HG03575 (cell line): ENCODE measurements around the gene RAB44.
"Not testable (repeated sequence)": the region's sequence is repeated elsewhere in the genome, so short reads cannot be mapped to it uniquely, and the experiment has no call there.

Experiments
- ATAC-seq: cut with Tn5 transposase; IDR thresholded peaks from one replicate; pipeline ENCODE4 v1.9.1; 2021; ENCODE audit not compliant: unreplicated experiment, insufficient number of reproducible peaks, low FRiP score; ENCODE audit errors: extremely low read depth

Gene RAB44

DNA sequence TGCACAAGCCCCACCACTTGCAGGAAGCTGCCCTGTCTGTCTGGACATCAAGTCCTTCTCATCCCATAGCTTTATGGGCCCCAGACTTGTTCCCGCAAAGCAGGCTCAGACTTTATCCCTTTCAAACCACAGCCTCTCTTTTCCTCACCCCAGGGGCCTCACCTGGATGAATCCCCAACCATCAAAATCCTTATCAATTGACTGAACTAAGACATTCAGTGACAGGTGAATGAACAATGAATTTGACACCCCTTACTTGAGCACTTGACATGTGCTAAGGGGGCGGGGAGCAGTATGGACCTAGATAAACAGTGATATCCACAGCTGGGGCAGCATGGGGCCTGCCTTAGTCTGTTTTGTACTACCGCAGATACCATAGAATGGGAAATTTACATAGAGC, 5.0 kb downstream of the RAB44 start:
- no peak for ATAC-seq

DNA sequence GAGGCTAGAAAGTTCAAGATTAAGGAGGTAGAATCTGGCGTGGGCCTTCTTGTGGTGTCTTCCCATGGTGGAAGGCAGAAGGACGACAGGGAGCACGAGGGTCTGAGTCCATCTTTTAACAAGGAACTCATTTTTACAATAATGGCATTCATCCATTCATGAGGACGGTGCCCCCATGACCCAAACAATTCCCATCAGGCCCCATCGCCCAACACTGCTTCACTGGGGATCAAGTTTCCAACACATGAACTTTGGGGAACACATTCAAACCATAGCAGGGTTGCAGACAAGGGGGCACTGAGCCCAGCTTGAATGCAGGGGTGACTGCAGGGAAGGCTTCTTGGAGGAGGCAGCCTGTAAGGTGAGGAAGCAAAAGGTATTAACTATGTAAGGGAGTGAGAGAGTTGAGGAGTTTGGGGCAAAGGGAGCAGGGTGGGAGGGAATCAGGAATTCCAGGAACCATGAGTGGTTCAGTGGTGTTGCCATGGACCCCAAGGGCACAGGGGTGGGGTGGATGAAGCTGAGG, 5.5 kb downstream of the RAB44 start:
- no peak for ATAC-seq

DNA sequence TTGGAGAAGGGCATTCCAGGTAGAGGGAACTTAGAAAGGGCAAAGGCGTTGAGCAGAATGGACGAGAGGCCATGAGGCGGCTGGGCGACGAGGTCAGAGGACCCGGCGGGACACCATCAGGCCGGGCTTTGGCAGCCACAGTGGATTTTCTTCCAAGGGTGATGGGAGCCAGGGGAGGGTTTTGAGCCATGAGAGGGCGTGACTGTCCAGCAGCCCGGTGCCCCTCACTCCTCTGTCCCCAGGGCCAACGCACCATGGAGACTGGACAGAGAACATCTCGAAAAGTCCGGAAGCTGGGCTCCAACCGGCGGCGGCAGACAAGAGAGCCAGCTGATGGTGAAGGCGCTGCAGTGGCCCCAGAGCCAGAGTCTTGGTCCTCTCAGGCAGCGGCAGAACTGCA, 6.4 kb downstream of the RAB44 start:
- ATAC-seq = no peak

DNA sequence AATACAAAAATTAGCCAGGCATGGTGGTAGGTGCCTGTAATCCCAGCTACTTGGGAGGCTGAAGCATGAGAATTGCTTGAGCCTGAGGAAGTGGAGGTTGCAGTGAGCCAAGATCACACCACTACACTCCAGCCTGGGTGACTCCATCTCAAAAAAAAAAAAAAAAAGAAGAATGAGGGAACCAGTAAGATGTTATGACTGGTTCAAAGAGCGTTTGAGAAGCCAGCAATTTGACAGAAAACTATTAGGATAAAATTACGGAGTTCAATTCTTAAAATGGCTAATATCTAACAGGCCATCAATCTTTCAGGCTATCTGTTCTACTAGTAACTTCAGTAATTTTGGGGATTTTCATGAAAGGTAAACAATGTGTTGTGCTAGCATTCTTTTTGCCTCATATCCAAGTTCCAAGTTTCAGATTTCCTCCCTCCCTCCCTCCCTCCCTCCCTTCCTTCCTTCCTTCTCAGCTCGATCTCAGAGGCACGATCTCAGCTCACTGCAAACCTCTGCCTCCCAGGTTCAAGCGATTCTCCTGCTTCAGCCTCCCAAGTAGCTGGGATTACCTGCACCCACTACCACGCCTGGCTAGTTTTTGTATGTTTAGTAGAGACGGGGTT, 7.4 kb downstream of the RAB44 start:
- ATAC-seq = not testable (repeated sequence)

DNA sequence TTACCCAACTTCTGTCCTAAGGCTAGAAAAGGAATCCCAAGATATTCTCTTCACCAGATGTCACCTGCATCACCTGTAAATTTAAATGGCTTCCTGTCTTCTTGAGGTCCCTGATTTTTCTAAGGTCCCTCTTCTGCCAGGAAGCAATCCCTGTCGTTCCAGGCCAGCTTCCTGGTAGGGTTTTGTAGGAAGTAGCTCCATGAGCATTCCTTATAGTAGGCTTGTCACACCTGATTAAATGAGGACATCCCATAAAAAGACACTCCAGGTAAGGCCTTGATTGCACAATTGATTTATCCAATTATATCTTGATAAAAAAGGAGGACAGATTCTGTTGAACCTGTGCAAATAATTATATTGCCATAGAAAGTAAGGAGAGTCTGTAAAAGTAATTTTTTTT, 8.7 kb downstream of the RAB44 start:
- no peak for ATAC-seq

DNA sequence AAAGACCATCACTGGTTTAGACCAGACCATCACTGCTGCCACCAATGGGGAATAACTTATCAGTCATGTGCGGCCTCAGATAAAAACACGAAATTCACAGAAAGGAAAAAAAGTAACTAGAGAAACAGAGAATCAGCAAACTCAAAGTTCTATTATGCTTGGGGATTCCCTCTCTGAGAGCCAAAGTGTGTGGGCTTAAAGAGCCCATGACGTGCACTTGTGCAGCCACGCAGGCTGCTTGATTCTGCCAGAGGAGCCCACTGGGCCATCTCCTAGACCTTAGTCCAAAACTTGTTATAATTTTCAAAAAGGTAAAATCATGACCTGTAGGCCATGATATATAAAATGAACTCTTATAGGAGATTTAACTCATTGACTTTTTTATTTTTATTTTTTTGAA, 15.2 kb downstream of the RAB44 start:
- no peak for ATAC-seq

DNA sequence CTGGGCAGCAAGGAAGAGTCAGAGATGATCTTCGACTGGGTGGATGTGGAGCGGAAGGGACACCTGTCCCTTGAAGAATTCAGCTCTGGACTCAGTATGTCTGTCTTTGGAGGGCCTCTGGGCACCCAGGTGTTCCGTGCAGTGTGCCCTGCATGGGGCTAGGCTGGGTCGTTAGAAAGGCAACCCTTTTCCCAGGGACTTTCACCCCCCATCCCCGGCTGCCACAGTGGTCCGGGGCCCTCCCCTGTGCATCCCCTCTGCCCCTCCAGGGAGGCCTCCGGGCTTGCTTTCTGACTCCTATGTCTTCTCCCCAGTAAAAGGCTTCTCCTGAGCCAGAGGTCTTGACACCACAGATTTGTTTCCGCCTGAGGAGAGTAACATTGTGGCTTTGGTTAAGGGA, 16.2 kb downstream of the RAB44 start:
- no peak for ATAC-seq

DNA sequence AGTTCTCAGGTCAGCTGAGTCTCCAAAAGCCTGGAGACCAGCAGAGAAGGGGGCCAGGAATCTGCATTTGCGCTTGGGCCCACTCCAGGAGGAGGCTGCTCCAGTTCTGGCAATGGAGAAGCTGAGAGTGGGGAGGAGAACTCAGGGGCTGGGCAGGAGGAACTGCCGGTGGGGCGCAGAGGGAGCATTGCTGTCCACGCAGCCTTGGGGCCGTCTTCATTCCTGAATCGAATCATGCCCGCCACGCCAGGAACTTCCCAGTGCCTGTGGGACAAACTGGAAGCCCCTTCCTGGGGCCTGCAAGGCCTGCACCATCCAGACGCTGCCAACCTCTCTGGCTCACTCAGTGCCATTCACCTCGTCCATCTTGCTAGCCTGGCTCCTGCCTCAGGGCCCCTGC, 16.9 kb downstream of the RAB44 start:
- ATAC-seq = no peak

DNA sequence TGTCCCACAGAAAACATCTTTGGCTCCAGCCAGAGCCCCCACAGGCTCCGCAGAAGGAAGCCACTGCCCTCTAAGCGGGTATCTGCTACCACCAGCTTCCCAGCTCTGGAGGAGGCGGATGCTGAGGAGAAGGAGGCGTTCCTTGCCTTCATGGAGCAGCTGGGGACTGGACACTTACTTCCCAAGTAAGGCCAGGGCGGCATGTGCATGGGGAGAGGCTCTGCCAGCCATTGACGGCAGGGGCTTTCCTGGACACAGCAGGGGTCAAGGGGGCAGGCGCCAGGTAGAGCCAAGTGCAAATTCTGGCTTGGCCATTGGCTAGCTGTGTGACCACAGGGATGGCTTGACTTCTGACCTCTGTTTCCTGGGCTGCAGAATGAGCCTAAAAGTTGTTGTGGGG, 17.8 kb downstream of the RAB44 start:
- ATAC-seq = no peak

DNA sequence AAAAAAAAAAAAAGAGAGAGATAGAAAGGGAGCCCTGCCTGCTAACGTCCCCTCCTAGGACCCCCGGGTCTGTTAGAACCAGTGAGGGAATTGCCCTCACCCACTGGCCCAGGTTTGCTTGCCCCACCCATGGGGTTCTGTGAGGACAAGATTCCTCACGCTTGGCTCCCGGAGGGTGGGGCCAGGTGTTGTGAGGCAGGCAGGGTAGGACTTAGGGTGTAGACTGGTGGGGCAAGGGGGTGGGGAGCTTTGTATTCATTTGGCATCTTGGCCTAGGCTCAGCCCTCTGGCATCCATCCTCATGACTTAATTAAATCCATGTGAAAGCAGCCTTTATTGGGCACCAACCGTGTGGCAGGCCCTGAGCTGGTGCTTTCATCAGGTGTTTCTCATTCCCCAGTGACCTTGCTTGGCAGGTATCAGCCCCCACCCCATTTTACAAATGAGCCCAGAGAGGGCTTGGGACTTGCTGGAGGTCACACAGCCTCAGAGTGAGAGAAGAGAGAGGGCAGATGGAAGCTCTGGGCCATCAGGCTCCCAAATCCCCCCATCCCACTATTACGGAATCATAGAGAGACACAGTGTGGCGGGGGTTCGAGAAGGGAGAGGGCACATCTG, 19.0 kb downstream of the RAB44 start:
- no peak for ATAC-seq

DNA sequence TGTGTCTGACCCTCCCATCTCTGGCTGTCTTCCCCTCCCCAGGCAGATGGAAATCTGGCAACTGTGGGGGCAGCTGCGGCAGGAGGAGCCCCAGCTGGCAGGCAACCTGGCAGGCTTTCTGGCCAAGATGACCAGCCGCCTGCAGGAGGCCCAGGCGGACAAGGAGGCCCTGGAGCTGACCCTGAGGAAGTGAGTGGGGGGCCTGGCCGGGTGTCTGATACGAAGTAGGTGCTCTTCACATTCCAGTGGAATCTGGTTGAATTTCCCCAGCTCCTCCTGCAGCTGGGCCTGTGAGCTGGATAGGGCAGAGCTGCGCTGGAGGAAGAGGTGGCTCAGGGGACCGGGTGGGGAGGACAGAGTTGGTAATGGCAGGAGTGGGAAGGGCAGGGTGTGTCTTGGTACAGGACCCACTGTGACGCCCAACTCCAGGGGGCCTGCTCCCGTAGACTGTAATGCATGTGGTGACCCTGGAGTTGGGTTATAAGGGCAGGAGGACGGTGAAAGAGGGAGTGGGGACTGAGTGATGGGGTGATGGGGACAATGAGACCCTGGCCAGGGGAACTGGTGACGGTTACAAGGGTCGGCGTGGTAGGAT, 19.7 kb downstream of the RAB44 start:
- no peak for ATAC-seq

DNA sequence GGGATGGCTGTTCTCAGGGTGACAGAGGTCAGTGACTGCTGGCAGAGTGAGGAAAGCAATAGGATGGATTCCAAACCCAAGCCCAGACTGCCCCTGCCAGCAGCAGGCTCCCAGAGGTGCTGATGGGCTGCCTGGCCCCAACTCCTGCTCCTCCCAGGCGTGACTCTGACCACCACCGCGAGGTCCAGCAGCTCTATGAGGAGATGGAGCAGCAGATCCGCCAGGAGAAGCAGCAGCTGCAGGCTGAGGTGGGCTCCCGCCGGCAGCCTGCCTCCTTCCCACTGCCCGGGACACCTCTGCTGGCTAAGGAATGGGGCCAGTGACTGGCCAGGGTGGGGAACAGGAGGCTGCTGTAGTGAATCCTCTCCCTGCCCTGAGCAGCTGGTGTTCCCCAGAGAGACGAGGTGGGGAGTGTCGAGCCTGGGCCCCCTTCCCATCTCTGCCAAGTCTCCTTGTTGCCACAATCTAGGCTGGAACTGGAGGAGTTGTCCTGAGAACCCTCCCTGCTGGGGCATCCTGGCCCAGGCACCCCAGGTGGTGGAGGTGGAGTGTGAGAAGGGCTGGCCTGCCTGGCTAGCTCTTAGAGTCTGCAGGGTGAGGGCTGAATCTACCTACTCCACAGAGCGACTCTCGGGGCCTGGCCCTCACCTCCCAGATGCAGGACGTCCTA, 20.4 kb downstream of the RAB44 start:
- ATAC-seq = no peak

DNA sequence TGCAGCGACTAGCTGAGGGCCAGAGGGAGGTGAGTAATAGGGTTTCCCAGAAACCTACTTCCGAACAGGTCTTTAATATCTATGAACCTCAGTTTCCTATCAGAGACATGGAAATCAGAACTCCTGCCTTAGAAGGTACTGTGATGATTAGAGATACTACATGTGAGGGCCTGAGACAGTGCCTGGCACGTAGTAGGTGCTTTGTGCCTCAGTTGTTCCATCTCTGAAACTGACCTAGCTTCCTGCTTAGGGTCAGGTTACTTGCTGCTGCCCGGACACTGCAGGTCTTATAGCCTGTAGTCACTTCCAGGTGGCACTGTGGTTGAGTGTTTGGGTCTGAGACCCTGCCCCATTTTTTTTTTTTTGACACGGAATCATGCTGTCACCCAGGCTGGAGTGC, 20.9 kb downstream of the RAB44 start:
- ATAC-seq = no peak

DNA sequence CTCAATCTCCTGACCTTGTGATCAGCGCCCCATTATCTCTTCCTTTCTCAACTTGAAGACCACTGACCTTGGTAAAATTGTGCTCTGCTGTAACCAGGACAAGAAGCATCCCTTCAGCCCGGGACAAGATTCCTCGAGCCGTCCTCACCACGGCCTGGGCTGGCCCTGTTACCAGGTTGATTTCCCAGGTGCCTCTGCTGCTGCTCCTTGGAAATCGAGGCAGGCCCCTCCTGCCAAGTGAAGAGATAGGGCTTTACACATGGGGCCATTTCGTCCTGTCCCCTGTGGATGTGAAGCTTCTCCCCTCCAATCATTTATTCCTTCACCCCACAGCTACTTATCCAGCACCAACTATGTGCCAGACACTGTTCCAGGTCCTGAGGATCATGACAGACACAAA, 21.5 kb downstream of the RAB44 start:
- ATAC-seq = no peak

DNA sequence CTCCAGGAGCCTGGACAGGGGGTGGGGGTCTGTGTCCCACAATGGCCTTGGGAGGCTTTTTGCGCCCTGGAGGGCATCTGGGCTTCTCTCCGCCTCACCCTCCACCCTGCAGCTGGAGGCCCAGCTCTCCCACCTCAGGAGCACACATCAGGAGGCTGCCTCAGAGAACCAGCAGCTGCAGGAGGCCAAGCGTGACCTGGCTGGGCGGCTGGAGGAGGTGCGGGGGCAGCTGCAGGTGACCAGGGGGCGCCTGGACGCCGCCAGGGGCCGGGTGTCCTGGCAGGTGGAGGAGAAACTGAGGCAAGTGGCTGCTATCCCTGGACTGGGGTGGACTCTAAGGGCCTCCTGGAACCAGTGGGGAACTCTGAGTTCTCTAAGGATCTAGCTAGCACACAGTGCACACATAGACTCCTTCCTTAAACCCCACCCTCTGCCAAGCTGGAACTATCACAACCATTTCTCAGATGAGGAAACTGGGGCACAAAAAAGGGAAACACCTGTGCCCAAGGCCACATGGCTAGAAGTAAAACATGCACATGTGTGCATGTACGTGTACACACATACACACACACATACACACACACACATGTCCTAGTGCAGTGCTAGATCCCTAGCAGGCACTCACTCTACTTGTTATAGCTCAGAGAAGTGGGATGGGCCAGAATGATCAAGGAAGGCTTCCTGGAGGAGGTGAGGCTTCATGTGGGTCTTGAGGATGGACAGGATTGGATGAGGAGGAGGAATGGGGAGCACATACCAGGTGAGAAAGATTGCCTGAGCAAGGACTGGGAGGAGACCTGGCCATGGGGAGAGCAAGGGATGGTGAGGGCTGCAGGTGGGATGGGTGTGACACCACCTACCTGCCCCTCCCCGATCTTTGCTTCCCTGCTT, 22.9 kb downstream of the RAB44 start:
- ATAC-seq = no peak

DNA sequence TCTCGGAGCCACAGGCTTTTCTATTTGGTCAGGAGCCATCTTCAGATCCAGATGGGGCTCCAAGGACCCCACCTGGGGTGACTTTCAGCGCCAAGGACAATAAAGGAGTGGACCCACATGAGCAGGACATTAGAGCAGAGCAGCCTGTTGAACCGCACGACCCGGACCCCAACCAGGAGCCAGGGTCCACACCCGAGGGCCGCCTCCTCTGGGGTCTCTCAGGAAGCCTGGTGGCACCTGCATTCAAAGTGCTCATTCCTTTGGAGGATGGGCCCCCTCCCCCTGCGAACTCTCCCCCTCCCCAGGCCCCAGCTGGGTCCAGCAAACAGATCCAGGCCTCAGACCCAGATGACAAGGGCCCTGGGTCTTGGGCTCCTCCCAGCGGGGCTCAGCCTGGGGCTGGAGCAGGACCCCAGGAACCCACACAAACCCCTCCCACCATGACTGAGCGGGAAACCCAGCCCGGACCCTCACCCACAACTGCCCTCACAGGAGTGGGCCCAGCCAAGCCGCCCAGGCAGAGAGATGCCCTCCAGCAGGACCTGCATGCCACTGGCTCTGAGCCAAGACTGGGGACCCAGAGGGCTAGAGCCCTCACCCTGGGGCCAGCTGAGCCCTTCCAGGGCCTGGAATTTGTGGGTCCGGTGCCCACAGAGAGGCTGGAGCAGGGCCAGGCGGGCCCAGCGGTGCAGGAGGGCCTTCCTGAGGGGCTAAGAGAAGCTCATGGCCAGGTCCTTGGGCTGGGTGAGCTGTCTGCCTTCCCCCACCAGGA, 23.9 kb downstream of the RAB44 start:
- no peak for ATAC-seq

DNA sequence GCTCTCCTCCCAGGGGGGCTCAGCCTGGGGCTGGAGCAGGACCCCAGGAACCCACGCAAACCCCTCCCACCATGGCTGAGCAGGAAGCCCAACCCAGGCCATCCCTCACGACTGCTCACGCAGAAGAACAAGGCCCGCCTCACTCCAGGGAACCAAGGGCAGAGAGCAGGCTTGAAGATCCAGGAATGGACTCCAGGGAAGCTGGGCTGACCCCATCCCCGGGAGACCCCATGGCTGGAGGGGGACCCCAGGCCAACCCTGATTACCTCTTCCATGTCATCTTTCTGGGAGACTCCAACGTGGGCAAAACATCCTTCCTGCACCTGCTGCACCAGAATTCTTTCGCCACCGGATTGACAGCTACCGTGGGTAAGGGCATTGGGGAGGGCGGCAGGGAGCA, 24.7 kb downstream of the RAB44 start:
- no peak for ATAC-seq

DNA sequence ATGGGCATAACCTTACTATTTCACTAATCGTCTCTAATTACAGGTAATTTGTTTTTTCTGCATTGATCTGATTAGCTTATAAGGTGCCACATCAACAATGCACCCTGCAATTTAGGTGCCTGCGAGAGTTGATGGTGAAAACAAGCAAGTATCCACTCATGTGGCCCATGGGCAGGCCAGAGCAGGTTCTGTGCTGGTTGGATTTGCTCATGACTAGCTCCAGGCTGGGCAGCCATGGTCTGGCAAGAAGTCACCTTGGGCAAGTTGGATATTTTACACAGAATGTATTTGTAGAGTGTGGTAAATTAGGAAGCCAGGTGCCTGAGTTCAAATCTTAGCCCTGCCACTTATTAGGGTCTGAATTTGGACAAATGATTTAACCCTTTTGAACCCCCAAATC, 25.3 kb downstream of the RAB44 start:
- ATAC-seq = no peak
